Measurements from ENCODE around the gene UST. TPM values are rescaled to one million over a fixed set of nuclear protein-coding genes. Genes with fewer than 3 reads are reported as not detected.

The UST gene
- total RNA-seq, 1 experiment from 2014 or later = 6.1 TPM

DNA sequence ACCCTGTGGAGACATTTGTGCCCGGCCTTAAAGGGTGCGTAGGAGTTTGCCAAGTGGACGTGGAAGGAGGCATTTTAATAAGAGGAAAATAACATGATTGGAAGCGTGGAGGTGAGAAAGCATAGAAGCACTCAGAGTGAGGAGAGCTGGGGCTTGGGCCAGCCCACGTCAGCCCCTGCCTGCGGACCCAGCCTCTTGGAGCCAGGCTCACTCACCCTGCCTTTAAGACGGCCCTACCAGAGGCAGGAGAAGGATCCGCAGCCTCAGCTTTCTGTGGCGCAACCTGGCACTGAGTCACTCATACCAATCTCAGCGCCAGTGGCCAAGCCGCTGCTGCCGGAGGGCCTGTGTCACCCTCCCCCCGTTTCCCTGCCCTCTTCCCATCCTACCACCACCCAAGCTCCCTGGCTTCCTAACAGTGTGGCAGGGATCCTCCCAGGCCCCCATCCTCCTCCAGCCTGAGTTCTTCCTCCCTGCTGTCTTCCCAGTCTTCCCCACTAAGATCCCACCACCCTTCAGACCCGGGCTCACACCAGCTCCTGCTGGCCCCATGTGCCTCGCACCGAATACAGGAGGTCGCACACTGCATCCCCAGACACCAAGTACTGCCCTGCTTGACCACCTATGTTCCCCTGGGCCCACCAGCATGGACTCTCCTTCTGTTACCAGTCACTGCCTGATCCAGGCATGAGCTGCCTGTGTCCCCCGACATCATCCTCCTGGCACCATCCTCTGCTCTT lies 285.2 kb downstream of the UST start:
- intact Hi-C loops (cut with micrococcal nuclease) = no loop called here
- POLR2A ChIA-PET = no interaction called here
- peak; percentile 82 for ATAC-seq
- TF ChIP-seq MAX (IDR thresholded peaks at IDR 0.05) (no peak), YY1 (IDR thresholded peaks at IDR 0.05; ENCODE audit: extremely low read depth, insufficient replicate concordance, low read depth, low read length) (no peak), SIN3A (IDR thresholded peaks at IDR 0.05; ENCODE audit: low read depth) (no peak), EZH2phosphoT487 (IDR thresholded peaks at IDR 0.05; ENCODE audit: borderline replicate concordance) (no peak), POLR2AphosphoS5 (IDR thresholded peaks at IDR 0.05; ENCODE audit: low read depth, low read length) (no peak), SRF (IDR thresholded peaks at IDR 0.05; ENCODE audit: low read depth) (no peak), TCF7L2 (IDR thresholded peaks at IDR 0.05; ENCODE audit: borderline replicate concordance, extremely low read depth, insufficient read depth, insufficient read length) (no peak), ZNF274 (IDR thresholded peaks at IDR 0.05; ENCODE audit: low read depth, low read length) (no peak), POLR2A (IDR thresholded peaks at IDR 0.05; ENCODE audit: borderline replicate concordance, extremely low read depth, insufficient read depth, insufficient read length) (no peak), ELF1 (IDR thresholded peaks at IDR 0.05; ENCODE audit: borderline replicate concordance, low read depth) (no peak), ZFX (IDR thresholded peaks at IDR 0.05) (peak; percentile 8; the same call in 1 of the 2 replicates), REST (IDR thresholded peaks at IDR 0.05; ENCODE audit: low read depth) (no peak), RAD21 (IDR thresholded peaks at IDR 0.05; ENCODE audit: low read depth) (no peak), CEBPB (IDR thresholded peaks at IDR 0.05; ENCODE audit: low read depth) (peak; percentile 86), SP1 (IDR thresholded peaks at IDR 0.05; ENCODE audit: low read depth) (peak; percentile 36; the same call in 1 of the 2 replicates), EGR1 (IDR thresholded peaks at IDR 0.05; ENCODE audit: low read depth) (no peak), JUND (IDR thresholded peaks at IDR 0.05) (peak; percentile 54), FOSL1 (IDR thresholded peaks at IDR 0.05; ENCODE audit: low read depth) (no peak), CBX3 (IDR thresholded peaks at IDR 0.05; ENCODE audit: low read depth) (no peak; the same call in none of the 2 replicates)
- TF ChIP-seq, protein P1, sequence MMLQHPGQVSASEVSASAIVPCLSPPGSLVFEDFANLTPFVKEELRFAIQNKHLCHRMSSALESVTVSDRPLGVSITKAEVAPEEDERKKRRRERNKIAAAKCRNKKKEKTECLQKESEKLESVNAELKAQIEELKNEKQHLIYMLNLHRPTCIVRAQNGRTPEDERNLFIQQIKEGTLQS (IDR thresholded peaks at IDR 0.05) = no peak
- TF ChIP-seq, protein P2, sequence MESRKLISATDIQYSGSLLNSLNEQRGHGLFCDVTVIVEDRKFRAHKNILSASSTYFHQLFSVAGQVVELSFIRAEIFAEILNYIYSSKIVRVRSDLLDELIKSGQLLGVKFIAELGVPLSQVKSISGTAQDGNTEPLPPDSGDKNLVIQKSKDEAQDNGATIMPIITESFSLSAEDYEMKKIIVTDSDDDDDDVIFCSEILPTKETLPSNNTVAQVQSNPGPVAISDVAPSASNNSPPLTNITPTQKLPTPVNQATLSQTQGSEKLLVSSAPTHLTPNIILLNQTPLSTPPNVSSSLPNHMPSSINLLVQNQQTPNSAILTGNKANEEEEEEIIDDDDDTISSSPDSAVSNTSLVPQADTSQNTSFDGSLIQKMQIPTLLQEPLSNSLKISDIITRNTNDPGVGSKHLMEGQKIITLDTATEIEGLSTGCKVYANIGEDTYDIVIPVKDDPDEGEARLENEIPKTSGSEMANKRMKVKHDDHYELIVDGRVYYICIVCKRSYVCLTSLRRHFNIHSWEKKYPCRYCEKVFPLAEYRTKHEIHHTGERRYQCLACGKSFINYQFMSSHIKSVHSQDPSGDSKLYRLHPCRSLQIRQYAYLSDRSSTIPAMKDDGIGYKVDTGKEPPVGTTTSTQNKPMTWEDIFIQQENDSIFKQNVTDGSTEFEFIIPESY (IDR thresholded peaks at IDR 0.05; ENCODE audit: extremely low read depth, insufficient replicate concordance, low read length) = no peak

More for the DNA sequence above, 285.2 kb downstream of the UST start:
- CTCF ChIA-PET = interaction anchor here (0.5 to 1.9 kb wide), 6 partner anchors 14 to 552 kb away, joined by 3 to 8 read pairs (median 6); no protein-coding TSS in a partner anchor
- RAD21 ChIA-PET (ENCODE audit: low non-redundant PET in 1 of 2, low total read pairs in 2 of 2, uncharacterized antibody in 2 of 2, unreplicated experiment in 2 of 2) = interaction anchor here in 1 of 2 experiments (1.0 kb wide), 1 partner anchor 50 kb away, joined by 3 read pairs; no protein-coding TSS in a partner anchor
- no peaks in the 10 kb centered on the region for H3K9me2 ChIP-seq (ENCODE audit: insufficient read depth)
- peak overlapping the region; percentile 80 for H3K27ac ChIP-seq (ENCODE audit: low read depth, low read length)
- no peaks in the 10 kb centered on the region for H3K36me3 ChIP-seq (ENCODE audit: control insufficient read depth in 1 of 2, insufficient read depth in 2 of 2, low read length in 2 of 2)
- DNase-seq (ENCODE audit: low read depth, low spot score) = peak; percentile 27
- peak overlapping the region; percentile 29 for H3K9ac ChIP-seq (ENCODE audit: low read length)
- no peaks in the 10 kb centered on the region for H3K9me3 ChIP-seq (ENCODE audit: control insufficient read depth in 1 of 2, insufficient read depth in 1 of 2, low read depth in 1 of 2, low read length in 2 of 2)
- H3K79me2 ChIP-seq (ENCODE audit: insufficient read depth, low read length) = no peaks in the 10 kb centered on the region
- no peaks in the 10 kb centered on the region for H3K27me3 ChIP-seq (ENCODE audit: insufficient read depth, low read length)
- H2AFZ ChIP-seq (ENCODE audit: low read depth, low read length, poor library complexity, severe bottlenecking) = peak overlapping the region; percentile 72
- H3K4me3 ChIP-seq (replicated peaks in 1 of 2; ENCODE audit: low read depth in 1 of 2, low read length in 2 of 2) = peak overlapping the region; percentile 8 to 27; a peak in 3 of 4 replicates
- BruUV-seq (replicated peaks) = no TSS peak
- H4K20me1 ChIP-seq (ENCODE audit: insufficient read depth) = no peaks in the 10 kb centered on the region
- peaks cover 28 to 32% of the 10 kb centered on the region in 2 experiments for H3K4me1 ChIP-seq (ENCODE audit: control insufficient read depth in 1 of 2, insufficient read depth in 2 of 2, low read length in 2 of 2)
- peak overlapping the region; percentile 60 for H3K4me2 ChIP-seq (ENCODE audit: low read length)
